Mesenchymal stem cell (in vitro differentiated cells and primary cell): ENCODE measurements around the gene STAMBP.

Experiments used
- DNase-seq: peaks from one replicate; pipeline ENCODE4 v3.0.0-alpha.2; 2013
- H2AFZ ChIP-seq: one replicate; pipeline ENCODE4 v1.6.1; 2013; ENCODE audit warnings: low read depth, mild to moderate bottlenecking, control low read depth, inconsistent platforms, low read length, moderate library complexity
- H2AK5ac ChIP-seq: 2 replicates; pipeline ENCODE4 v1.6.1; 2013; ENCODE audit warnings: low read length, moderate library complexity, mild to moderate bottlenecking, inconsistent platforms; ENCODE audit not compliant: severe bottlenecking
- H2BK120ac ChIP-seq: one replicate; pipeline ENCODE4 v1.6.1; 2013; ENCODE audit warnings: low read depth, mild to moderate bottlenecking, inconsistent platforms, low read length, moderate library complexity
- H2BK12ac ChIP-seq, 2 experiments: one replicate each; pipeline ENCODE4 v1.6.1; 2013; ENCODE audit warnings: inconsistent platforms in 2 of 2, low read length in 2 of 2, mild to moderate bottlenecking in 2 of 2, moderate library complexity in 2 of 2, control low read depth in 1 of 2
- H2BK15ac ChIP-seq: one replicate; pipeline ENCODE4 v1.6.1; 2013; ENCODE audit warnings: mild to moderate bottlenecking, low read depth, inconsistent platforms; ENCODE audit not compliant: poor library complexity, severe bottlenecking
- H2BK5ac ChIP-seq: 2 replicates; pipeline ENCODE4 v1.6.1; 2013; ENCODE audit warnings: low read depth, mild to moderate bottlenecking, low read length, control low read depth, inconsistent platforms; ENCODE audit not compliant: poor library complexity, severe bottlenecking
- H3K14ac ChIP-seq, 2 experiments: one replicate each; pipeline ENCODE4 v1.6.1; 2013; ENCODE audit warnings: inconsistent platforms in 2 of 2, low read length in 2 of 2, control low read depth in 1 of 2, mild to moderate bottlenecking in 1 of 2, moderate library complexity in 1 of 2
- H3K18ac ChIP-seq, 2 experiments: one replicate each; pipeline ENCODE4 v1.6.1; 2013; ENCODE audit warnings: inconsistent platforms in 2 of 2, low read length in 2 of 2, control low read depth in 1 of 2, low read depth in 1 of 2, mild to moderate bottlenecking in 1 of 2
- H3K23ac ChIP-seq, 2 experiments: one replicate each; pipeline ENCODE4 v1.6.1; 2013; ENCODE audit warnings: inconsistent platforms in 2 of 2, low read length in 2 of 2, mild to moderate bottlenecking in 2 of 2, moderate library complexity in 2 of 2, control low read depth in 1 of 2
- H3K27ac ChIP-seq: 2 replicates; pipeline ENCODE4 v1.5.1; 2013; ENCODE audit warnings: mild to moderate bottlenecking, moderate library complexity, low read length, control low read depth, inconsistent platforms; ENCODE audit not compliant: poor library complexity, severe bottlenecking
- H3K27me3 ChIP-seq, 2 experiments: 2 replicates each; pipeline versions ENCODE4 v1.6.1 to v1.7.0; 2013; ENCODE audit warnings: low read length in 2 of 2, mild to moderate bottlenecking in 2 of 2, moderate library complexity in 2 of 2, control low read depth in 1 of 2, inconsistent platforms in 1 of 2; ENCODE audit not compliant: control insufficient read depth in 1 of 2, insufficient read depth in 1 of 2
- H3K36me3 ChIP-seq, 2 experiments: 2 replicates each; pipeline versions ENCODE4 v1.6.1 to v1.7.0; 2013; ENCODE audit warnings: low read length in 2 of 2, control low read depth in 1 of 2, inconsistent platforms in 1 of 2, low read depth in 1 of 2, mild to moderate bottlenecking in 1 of 2; ENCODE audit not compliant: insufficient read depth in 2 of 2, control insufficient read depth in 1 of 2
- H3K4ac ChIP-seq, 2 experiments: one replicate each; pipeline ENCODE4 v1.6.1; 2013; ENCODE audit warnings: inconsistent platforms in 2 of 2, low read length in 2 of 2, mild to moderate bottlenecking in 2 of 2, moderate library complexity in 2 of 2, control low read depth in 1 of 2, low read depth in 1 of 2
- H3K4me1 ChIP-seq: 2 replicates; pipeline ENCODE4 v1.6.1; 2013; ENCODE audit warnings: low read depth, low read length, control low read depth; ENCODE audit not compliant: control insufficient read depth, insufficient read depth
- H3K4me2 ChIP-seq: 2 replicates; pipeline ENCODE4 v1.6.1; 2013; ENCODE audit warnings: low read length, mild to moderate bottlenecking, inconsistent platforms; ENCODE audit not compliant: poor library complexity, severe bottlenecking
- H3K4me3 ChIP-seq, 2 experiments: 2 replicates each; pipeline versions ENCODE4 v1.5.1 to v1.7.0; 2013; ENCODE audit warnings: low read length in 2 of 2, mild to moderate bottlenecking in 2 of 2, control low read depth in 1 of 2, low read depth in 1 of 2; ENCODE audit not compliant: insufficient read depth in 1 of 2
- H3K79me1 ChIP-seq: replicated peaks from 2 replicates; pipeline ENCODE4 v1.6.1; 2013; ENCODE audit warnings: mild to moderate bottlenecking, control low read depth, low read length, inconsistent platforms; ENCODE audit not compliant: poor library complexity, severe bottlenecking
- H3K9ac ChIP-seq: 2 replicates; pipeline ENCODE4 v1.7.0; 2013; ENCODE audit warnings: mild to moderate bottlenecking, low read length, moderate library complexity
- H3K9me3 ChIP-seq: 2 replicates; pipeline ENCODE4 v1.7.0; 2013; ENCODE audit warnings: mild to moderate bottlenecking, low read length; ENCODE audit not compliant: control insufficient read depth
- H4K8ac ChIP-seq: one replicate; pipeline ENCODE4 v1.6.1; 2013; ENCODE audit warnings: inconsistent platforms, mild to moderate bottlenecking, low read length, moderate library complexity
- H4K91ac ChIP-seq: one replicate; pipeline ENCODE4 v1.6.1; 2013; ENCODE audit warnings: mild to moderate bottlenecking, low read length, inconsistent platforms
- WGBS: methylation state at CpG from one replicate; pipeline ENCODE4 v1.1.7; 2013; ENCODE audit warnings: mixed read lengths; 5-methylcytosine and 5-hydroxymethylcytosine counted together

Gene STAMBP

GRCh38 chr2:73890301-73891092 is 61.7 kb downstream of the STAMBP start:
- no peak for DNase-seq
- H2BK120ac ChIP-seq, result no peak overlapping the region
- H2AK5ac ChIP-seq, result peak overlapping the region; percentile 27
- H3K9ac ChIP-seq, result no peak overlapping the region
- WGBS, result 69% methylated on average over 9 of the region's 9 CpGs
- peaks cover 10% of the 10 kb centered on the region for H3K79me1 ChIP-seq
- no peak overlapping the region for H4K91ac ChIP-seq
- no peaks in the 10 kb centered on the region for H3K36me3 ChIP-seq
- peaks cover 0 to 96% of the 10 kb centered on the region in 2 experiments for H3K27me3 ChIP-seq
- no peak overlapping the region for H2BK12ac ChIP-seq
- peaks cover 30% of the 10 kb centered on the region for H3K4me1 ChIP-seq
- no peak overlapping the region for H3K4ac ChIP-seq
- no peak overlapping the region for H3K23ac ChIP-seq
- H2BK5ac ChIP-seq, result no peak overlapping the region
- H3K4me3 ChIP-seq, result no peak overlapping the region
- no peak overlapping the region for H3K14ac ChIP-seq
- no peaks in the 10 kb centered on the region for H3K9me3 ChIP-seq
- H3K27ac ChIP-seq, result no peak overlapping the region
- no peak overlapping the region for H4K8ac ChIP-seq
- no peak overlapping the region for H3K18ac ChIP-seq
- H2AFZ ChIP-seq, result no peak overlapping the region
- no peak overlapping the region for H2BK15ac ChIP-seq
- H3K4me2 ChIP-seq, result no peak overlapping the region

- no peak overlapping the region for H2BK12ac ChIP-seq
- WGBS, result 83% methylated on average over 5 of the region's 5 CpGs
- no peak overlapping the region for H4K91ac ChIP-seq
- H3K18ac ChIP-seq, result no peak overlapping the region
- no peak overlapping the region for H3K4me3 ChIP-seq
- no peak overlapping the region for H2BK5ac ChIP-seq
- H2AFZ ChIP-seq, result no peak overlapping the region
- no peak overlapping the region for H4K8ac ChIP-seq
- DNase-seq, result no peak
- H3K36me3 ChIP-seq, result no peaks in the 10 kb centered on the region
- peaks cover 10% of the 10 kb centered on the region for H3K79me1 ChIP-seq
- no peak overlapping the region for H2BK15ac ChIP-seq
- H3K23ac ChIP-seq, result no peak overlapping the region
- peaks cover 0 to 90% of the 10 kb centered on the region in 2 experiments for H3K27me3 ChIP-seq
- H3K27ac ChIP-seq, result no peak overlapping the region
- no peak overlapping the region for H2BK120ac ChIP-seq
- H3K4ac ChIP-seq, result no peak overlapping the region
- H3K4me2 ChIP-seq, result no peak overlapping the region
- H3K14ac ChIP-seq, result no peak overlapping the region
- peak overlapping the region; percentile 10 for H2AK5ac ChIP-seq
- H3K4me1 ChIP-seq, result peaks cover 30% of the 10 kb centered on the region
- no peak overlapping the region for H3K9ac ChIP-seq
- H3K9me3 ChIP-seq, result no peaks in the 10 kb centered on the region
These were observed 62.6 kb downstream of the STAMBP start for GRCh38 chr2:73891276-73891901.

DNA sequence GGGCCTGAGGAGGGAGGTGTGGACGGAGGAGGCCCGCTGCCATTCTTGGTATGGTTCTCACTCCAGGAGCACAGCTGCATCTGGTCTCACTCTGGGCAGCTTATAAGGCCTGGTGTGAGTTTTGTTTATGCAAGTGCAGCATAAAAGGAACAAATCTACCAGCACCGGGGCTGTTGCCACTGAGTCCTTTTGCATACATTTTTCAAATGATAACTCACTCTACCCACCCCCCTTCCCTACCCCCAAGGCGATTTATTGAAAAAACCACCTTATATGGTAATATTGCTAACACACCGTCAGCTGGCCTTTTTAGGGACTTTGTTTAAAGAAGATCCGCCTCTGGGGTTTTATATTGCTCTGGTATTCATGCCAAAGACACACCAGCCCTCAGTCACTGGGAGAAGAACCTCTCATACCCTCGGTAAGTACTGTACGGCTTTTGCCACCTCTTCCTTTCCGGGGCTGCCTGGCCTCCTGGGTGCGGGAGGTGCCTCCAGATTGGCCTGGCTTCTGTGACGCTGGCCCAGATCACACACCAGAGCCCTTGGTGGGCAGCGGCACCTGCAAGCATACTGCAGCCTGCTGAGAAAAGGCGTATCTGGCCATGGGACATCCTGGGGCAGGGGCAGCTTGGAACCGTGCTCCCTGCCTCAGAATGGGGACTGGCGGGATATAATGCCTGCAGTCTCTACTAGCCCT is 64.0 kb downstream of the STAMBP start, which contains the start of gene ACTG2:
Gene ACTG2, plus strand, starts transcription at position 378 of the 699 bp plus-strand sequence. CDS start 8,304 bp downstream, outside the sequence.
- Histone ChIP-seq H3K4me3 (peak within 1 kb of the TSS in 1 of 2 experiments; percentile 34), H3K4ac (no peak within 1 kb of the TSS), H2BK5ac (no peak within 1 kb of the TSS), H3K4me2 (peak within 1 kb of the TSS; percentile 12), H2AFZ (no peak within 1 kb of the TSS), H3K14ac (peak within 1 kb of the TSS in 1 of 2 experiments; percentile 59), H3K18ac (peak within 1 kb of the TSS in 1 of 2 experiments; percentile 19), H3K9me3 (no peaks in the 10 kb centered on the region), H3K36me3 (no peaks in the 10 kb centered on the region), H3K9ac (no peak within 1 kb of the TSS), H2BK120ac (no peak within 1 kb of the TSS), H4K91ac (peak within 1 kb of the TSS; percentile 37), H3K79me1 (peaks cover 12% of the 10 kb centered on the region), H2AK5ac (peak within 1 kb of the TSS; percentile 84), H3K4me1 (peaks cover 38% of the 10 kb centered on the region), H2BK12ac (no peak within 1 kb of the TSS), H3K27ac (peak within 1 kb of the TSS; percentile 64), H3K27me3 (peaks cover 0 to 77% of the 10 kb centered on the region in 2 experiments), H2BK15ac (no peak within 1 kb of the TSS), H4K8ac (peak within 1 kb of the TSS; percentile 79), H3K23ac (no peak within 1 kb of the TSS)
- 66% methylated on average over 15 of the region's 15 CpGs for WGBS
- DNase-seq, result peak; percentile 40
